NCI-H748 (cell line): Measurements from ENCODE around the gene ABCD1.
A peak's percentile ranks its signal among the peaks of the same experiment; 100 is the strongest.
"Not testable (repeated sequence)": the region's sequence is repeated elsewhere in the genome, so short reads cannot be mapped to it uniquely, and the experiment has no call there.

Experiments
- DNase-seq: peaks from one replicate; lab custom pipeline; 2025; ENCODE audit not compliant: unreplicated experiment; lab: John Stamatoyannopoulos, UW

Gene ABCD1

DNA sequence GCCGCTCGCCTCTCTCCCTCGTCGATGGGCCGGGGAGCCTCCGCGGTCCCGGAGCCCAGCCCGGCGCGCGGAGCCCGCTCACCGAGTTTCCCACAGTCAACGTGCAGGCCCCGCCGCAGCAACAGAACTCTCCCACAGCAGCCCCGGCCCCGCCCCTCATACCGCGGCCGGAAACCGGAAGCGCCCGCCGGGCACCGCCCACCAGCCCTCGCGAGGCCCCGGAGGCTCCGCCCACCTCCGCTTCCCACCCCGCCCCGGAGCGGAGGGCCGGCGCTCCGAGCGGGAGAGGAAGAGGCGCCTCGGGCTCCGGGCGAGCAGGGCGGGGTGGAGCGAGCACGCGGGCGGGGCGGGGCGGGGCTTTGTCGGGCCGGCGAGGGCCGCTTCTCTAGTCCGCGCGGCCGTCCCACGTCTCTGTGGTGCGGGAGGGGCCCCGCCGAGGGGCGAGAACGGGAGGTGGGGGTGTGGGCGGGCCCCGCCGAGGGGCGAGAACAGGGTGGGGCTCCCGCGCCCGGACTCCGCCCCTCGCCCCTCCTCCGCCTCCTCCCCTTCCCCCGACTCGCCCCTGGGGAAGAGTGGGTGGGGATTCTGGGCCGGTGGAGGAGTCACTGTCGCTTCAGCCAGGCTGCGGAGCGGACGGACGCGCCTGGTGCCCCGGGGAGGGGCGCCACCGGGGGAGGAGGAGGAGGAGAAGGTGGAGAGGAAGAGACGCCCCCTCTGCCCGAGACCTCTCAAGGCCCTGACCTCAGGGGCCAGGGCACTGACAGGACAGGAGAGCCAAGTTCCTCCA lies at the start of gene ABCD1, which contains the start of gene BCAP31:
Gene ABCD1 (plus strand): TSS at position 605 of the 787 bp plus-strand sequence. CDS start 411 bp downstream, outside the sequence.
Gene BCAP31 (minus strand): TSS at position 136 of the 787 bp plus-strand sequence. CDS start 1,143 bp downstream, outside the sequence.
- DNase-seq: peak; percentile 94

DNA sequence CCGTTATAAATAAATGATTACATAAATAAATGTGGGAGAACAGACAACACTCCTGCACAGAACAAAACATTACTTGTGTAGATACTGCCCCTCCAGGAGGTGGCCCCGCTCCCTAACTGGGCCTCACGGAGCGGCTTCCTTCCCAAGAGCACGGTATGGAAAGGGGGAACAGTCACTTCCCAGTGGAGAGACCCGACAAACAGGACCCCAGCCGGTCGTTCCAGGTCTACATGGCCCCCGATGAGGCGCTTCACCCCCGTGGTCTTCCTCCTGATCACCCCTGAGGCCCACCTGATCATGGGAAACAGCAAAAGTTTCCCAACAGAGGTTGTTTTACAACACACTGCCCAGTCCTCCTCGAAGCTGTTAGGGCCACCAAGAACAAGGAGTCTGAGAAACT lies 43.5 kb upstream of the ABCD1 start:
- no peak for DNase-seq

DNA sequence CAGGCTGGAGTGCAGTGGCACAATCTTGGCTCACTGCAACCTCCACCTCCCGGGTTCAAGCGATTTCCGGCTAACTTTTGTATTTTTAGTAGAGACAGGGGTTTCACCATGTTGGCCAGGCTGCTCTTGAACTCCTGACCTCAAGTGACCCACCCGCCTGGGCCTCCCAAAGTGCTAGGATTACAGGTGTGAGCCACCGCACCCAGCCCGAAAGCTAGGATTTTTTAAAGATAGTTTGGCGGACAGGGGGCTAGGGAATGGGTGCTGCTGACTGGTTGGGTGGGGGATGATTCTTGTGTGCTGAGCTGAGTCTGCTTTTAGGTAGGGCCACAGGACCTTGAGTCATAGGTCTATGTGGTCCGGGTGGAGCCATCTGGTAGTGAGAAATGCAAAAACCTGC lies 41.2 kb upstream of the ABCD1 start:
- DNase-seq: not testable (repeated sequence)

DNA sequence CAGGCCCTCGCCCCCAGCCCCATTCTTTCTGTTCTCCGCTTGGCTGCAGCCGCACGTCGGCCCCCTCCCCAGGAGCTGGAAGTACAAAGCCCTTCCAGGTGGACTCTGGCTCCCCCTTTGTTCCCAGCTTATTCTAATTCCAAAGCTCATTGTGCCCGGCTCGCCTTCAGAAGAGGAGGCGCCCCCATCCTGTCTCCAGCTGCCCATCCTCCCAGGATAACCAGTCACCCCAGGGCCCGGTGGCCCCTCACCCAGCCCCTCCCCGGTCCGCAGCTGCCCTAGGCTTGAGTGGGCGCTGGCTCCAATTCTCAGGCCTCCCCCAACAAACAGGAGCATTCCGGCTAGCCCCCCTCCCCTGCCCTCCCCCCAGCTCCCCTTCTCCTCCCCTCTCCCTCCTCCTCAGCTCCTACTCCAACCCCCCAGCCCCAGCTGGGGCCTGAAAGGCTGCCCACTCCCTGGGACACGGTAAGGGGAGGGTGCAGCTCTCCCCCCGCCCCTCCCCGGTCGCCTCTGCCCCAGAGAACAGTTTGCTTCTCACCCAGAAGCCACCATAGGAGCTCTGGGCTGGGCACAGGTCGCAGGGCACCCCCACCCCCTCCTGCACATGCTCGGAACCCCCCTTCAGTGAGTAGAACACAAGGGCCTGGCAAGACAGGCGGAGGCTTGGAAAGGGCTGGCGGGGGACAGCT lies 40.0 kb upstream of the ABCD1 start:
- DNase-seq: peak; percentile 11

DNA sequence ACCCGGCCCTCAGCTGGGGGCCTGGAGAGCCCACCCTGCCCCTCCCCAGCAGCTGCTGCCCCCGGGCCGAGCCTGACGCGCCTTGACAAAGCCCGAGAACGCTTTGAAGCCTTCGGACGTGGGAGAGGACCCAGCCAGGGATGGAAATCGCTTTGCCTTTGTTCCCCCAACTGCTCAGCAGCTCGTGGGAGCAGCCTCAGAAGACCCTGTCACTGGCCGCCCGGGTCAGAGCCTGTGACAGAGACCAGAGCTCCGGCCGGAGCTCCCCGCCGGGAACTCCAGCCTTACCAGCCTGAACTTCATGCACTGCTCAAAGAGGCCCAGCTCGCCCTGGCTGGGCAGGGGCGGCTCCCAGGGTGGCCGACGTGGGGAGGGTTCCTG lies 39.5 kb upstream of the ABCD1 start:
- DNase-seq: no peak

DNA sequence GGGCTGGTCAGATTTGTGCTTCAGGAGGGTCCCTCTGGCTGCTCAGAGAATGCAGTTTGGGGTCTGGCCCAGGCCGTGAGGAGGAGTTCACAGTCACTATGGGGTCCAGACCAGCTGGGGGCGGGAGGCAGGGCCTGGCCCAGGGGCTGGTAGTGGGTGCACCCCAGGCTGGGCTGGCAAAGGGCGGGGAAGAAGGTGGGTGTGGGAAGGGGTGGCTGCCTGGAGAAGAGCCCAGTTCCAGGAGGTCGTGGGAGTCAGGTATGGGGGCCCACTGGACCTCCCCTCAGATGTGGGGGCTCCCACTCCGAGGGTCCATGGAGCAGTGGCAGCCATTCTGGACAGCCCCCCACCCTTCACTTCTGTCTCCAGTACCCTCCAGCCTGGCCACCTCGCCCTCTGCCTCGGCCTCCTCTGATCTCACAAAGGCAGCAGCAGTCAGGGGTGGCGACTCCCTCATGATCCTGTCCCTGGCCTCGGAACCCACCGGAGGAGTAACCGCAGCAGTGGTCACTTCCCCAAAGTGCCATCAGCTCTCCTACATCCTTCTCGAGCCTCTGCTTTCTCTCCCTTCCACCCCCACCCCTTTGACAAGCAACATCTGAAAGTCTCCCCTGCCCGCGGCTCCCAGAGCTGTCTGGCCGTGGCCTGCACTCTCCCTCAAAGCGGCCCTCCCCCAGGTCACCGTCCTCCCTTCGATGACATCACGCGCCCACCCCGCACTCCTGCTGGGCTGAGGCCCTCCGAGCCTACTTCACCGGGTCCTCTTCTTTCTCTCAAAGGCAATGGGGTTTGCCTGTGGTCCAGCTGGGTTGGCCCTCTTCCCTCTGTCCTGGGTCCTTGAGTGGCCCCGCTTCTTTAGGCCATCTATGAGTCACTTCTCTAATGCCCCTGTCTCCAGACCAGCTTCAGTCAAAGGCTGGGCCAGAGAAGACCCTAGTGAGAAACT lies 38.6 kb upstream of the ABCD1 start:
- DNase-seq: no peak

DNA sequence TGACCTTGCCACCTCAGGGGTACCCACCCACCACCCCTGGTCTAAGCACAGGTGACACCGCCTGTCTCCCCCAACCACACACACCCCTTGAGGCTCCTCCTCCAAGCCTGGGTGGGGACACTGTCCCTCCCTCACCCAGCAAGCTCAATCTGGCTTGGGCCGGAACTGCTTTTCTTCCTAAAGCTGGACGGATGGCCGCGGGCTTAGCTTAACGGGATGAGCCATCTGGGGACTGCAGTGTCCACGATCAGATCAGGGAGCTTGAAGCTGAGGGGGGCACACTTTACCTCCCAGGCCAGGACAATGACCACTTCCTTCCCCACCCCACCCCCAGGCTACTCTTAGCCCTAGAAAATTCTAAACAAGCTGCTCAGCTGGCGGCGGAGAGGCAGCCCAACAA lies 37.9 kb upstream of the ABCD1 start:
- DNase-seq: peak; percentile 22

DNA sequence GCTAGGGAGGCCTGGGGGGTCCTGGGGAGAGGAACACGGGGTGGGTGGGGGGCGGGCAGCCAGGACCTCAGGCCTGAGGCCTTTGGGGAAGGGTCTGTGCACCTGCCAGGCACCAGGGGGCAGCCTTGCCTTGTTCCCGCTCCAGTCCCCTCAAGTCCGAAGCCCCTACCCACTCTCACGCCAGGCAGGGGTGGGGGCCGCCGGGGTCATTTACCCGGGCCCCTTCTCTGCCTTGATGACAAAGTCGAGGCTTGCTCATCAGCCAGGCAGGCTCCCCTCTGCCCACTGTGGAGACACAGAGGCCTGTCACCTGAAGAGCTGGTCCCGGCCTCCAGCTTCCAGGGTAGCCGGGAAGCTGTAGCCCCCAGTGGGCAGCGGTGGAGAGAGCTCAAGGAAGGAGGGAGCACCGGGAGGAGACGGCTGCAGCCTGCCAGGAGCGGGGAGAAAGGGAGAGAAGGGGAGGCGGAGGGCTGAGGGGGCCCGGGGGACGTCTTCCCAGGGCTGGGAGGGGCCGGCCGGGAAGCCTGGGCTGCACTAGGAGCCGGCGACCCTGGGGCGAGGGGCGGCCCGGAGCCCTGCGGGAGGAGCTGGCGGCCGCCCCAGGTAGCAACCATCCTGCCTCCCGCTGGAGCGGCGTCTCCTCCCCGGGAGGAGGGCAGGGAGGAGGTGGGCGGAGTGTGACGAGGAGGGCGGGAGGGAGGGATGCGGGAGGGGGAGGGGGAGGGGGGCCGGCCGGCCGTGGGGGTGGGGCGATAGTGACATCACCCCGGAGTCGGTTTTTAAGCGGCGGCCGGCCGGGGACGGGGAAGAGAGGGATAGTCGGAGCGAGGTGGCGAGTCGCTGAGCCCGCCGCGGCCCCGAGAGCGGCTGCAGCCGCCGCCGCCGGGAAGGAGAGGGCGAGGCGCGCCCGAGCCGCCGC lies 37.3 kb upstream of the ABCD1 start, which contains the start of gene SLC6A8:
Gene SLC6A8 (plus strand): TSS at position 806 of the 919 bp plus-strand sequence. CDS start 649 bp downstream, outside the sequence.
- DNase-seq: peak; percentile 77

DNA sequence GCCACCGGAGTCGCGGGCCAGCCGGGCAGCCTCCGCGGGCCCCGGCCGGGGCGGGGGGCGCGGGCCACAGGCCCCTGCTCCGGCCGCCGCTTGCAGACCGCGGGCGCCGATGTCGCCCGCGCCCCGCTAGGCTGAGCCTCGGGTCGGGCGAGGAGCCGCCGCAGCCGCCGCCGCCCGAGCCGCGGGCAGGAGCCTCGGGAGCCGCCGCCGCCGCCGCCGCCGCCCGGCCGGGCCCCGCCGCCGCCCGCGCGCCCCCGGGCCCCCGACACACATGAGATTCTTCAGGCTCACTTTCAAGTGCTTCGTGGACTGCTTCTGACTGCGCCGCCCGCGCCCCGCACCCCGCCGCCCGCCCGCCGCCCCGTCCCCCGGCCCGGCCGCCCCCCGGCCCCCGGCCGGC lies 36.6 kb upstream of the ABCD1 start:
- no peak for DNase-seq

DNA sequence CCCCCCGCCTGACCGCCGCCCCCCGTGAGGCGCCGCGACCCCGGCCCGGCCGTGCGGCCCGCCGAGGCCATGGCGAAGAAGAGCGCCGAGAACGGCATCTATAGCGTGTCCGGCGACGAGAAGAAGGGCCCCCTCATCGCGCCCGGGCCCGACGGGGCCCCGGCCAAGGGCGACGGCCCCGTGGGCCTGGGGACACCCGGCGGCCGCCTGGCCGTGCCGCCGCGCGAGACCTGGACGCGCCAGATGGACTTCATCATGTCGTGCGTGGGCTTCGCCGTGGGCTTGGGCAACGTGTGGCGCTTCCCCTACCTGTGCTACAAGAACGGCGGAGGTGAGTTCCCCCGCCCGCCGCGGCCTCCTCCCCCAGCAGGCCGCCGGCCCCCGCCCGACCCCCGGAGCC lies 36.1 kb upstream of the ABCD1 start:
- DNase-seq: no peak

DNA sequence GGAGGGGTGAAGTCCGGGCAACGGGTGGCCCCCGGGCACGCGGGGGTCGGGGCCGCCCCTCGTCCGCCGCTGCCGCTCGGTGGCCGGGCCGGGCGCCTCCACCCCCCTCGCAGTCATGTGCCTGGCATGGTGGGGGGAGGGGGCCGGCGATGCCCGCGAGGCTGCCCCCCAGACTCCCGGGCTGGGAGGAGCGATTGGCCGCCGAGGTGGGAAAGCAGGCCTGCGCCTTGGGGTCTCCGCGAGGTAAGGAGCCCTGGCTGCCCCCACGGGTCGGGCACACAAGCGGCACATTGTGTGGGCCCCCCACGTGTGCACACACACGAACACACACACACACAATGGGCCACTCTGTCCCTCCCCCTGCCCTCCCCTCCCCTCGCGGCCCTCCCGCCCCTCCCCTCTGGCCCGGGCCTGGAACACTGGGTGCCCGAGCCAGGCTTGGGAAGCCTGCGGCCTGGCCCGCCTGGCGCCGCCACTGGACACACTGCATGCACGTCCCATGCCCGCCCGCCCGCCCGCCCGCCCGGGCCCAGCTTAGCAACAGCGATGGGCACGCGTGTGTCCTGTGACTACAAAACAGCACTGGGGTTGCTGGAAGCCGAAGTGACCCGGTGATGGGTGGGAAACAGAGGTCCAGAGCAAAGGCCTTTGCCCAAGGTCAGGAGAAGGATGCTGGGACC lies 35.6 kb upstream of the ABCD1 start:
- DNase-seq: no peak

DNA sequence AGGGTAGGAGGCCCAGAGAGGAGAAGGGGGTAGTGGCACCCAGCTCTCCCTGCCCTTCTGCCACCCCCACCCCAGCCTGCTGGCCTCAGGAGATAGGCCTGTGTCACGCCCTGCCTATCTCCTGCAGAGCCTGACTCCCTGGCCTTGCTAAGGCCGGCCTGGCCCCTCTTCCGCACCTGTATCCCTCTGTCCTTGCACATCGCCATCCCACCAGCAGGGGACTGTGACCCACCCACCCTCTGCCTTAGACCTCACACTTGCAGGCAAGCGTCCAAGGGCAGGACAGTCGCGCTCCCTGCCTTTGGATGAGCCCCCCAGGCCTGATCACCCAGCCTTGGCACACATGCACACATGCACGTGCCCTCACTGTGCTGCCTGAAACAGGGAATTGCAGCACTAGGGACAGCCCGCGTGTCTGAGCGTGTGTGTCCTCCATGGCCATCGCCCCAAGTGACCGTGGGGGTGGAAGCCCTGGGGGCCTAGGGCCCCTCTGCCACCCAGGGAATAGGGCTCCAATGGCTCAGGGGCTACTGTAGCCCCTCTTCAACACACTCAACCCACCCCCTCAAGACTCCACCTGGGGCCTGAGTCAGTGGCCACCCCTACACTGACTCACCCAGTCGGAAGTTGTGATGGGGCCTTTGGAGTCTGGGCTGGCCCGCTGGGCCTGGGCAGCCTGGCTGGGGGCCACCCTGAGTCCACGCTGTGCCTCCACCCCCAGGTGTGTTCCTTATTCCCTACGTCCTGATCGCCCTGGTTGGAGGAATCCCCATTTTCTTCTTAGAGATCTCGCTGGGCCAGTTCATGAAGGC lies 34.8 kb upstream of the ABCD1 start:
- DNase-seq: no peak

DNA sequence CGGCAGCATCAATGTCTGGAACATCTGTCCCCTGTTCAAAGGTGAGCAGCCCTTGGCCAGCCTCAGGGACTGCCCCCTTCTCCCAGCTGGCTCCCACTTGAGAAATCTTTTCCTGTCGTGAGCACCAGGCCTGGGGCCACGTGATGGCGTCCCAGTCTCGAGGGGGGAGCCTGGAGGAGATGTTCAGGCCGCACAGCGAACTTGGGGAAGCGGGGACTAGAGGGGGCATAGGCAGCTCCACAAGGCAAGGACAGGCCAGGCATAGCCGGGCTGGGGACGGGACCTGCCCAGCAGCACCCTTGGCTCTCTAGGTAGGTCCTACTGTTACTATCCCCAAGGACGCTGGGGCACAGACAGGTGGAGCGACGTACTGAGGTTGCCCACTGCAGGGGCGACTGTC lies 34.2 kb upstream of the ABCD1 start:
- no peak for DNase-seq

DNA sequence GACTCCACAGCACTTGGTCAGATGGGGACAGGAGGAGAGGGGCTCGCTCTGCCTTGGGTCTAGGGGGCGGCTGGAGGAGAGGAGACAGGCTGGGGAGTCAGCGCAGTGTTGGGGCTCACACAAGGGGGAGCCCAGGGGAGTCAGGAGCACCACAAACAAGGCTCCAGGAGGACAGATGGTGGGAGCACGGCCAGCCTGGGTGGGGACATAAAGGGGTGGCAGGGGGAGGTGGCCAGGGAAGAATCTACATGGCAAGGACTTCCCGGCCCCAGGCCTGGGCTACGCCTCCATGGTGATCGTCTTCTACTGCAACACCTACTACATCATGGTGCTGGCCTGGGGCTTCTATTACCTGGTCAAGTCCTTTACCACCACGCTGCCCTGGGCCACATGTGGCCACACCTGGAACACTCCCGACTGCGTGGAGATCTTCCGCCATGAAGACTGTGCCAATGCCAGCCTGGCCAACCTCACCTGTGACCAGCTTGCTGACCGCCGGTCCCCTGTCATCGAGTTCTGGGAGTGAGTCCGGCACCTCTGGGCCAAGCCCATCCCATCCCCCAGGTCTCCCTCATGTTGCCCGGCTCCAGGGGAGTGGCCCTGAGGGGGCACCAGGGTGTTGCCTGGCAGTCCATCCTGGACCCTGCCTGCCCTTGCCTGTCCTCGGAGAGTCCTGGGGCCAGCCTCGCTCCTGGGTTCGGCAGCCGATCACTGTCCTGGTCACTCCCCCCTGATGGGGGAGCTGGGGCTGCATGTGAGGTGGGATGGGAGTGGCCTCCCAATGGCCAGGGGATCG lies 33.4 kb upstream of the ABCD1 start:
- not testable (repeated sequence) for DNase-seq

DNA sequence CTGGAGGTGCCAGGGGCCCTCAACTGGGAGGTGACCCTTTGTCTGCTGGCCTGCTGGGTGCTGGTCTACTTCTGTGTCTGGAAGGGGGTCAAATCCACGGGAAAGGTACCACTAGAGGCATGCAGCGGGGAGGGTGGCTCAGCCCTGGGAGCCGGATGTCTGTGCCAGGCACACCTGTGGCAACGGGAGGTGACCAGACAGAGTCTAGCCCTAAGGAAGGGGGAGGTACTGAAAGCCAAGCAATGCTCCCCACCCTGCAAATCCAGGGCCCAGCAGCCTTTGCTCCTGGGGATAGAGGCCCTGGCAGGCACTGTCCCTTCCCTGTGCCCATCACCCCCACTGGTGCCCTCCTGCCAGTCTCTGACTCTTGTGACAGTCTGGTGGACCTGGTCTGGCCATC lies 32.7 kb upstream of the ABCD1 start:
- DNase-seq: no peak

DNA sequence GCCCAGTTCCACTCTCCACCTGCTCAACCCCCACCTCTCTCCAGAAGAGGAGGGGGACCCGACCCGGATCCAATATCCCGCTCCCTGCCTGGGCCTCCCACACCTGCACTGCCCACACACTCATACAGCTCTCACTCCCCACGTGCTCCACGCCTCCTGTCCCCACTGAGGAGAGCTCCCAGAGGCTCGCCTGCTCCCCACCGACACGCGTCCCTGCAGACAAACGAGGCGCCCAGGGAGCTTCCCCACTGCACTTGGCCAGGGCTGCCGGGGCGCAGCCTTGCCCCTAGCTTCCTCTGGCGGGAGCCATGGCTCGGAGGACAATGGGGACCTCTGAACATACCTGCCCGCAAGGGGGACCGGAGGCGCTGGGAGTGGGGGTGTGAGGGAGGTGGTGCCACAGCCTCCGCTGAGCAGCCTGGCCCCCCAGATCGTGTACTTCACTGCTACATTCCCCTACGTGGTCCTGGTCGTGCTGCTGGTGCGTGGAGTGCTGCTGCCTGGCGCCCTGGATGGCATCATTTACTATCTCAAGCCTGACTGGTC lies 32.0 kb upstream of the ABCD1 start:
- no peak for DNase-seq

DNA sequence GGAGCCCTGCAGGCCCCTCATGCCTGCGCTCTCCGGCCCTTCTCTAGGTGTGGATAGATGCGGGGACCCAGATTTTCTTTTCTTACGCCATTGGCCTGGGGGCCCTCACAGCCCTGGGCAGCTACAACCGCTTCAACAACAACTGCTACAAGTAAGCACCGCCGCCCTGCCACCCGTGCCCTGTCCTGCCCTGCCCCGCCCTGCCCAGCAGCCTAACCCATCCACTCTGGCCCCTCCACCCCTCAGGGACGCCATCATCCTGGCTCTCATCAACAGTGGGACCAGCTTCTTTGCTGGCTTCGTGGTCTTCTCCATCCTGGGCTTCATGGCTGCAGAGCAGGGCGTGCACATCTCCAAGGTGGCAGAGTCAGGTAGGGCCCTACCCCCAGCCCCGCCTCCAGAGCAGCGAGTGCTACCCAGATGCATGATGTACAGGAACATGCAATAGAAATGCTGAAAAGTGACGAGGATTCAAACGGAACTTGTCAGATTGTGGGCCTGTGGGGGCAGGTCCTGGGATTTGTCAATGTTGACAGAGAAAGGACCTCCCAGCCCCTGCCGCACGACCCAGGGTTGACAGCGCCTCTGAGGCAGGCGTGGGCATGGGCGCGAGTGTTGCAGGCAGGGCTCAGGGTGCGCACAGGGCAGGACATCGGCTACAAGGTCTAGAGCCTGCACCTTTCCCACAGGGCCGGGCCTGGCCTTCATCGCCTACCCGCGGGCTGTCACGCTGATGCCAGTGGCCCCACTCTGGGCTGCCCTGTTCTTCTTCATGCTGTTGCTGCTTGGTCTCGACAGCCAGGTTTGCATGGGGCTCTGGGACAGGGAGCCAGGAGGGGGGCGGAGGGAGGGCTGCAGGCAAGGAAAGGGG lies 31.2 kb upstream of the ABCD1 start:
- no peak for DNase-seq
